ENCODE measurements around the gene PRCC.

DNA sequence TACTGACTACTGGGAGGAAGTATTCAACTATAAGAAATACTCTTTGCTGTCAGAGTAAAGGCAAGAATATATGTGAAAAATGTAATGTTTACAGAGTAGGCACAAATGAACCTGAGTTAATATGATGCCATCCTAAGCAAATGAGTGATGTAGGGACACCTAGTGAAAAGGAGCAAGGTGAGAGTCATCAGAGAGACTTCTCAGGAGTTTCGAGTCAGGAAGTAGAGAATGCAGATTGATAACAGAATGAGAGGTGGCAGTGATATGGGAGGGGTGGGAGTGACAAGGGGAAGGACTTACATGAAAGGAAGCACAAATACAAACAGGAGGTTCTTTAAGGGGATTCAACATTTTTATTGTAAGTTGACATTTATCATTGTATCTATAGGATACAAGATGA, 10.2 kb downstream of the PRCC start:
- TF ChIP-seq POLR2A (IDR thresholded peaks at IDR 0.05; ENCODE audit: low read depth, low read length) (no peak), TAF1 (IDR thresholded peaks at IDR 0.05; ENCODE audit: low read depth, low read length) (no peak)
